ENCODE results near the gene EXOC4.
A peak's percentile ranks its signal among the peaks of the same experiment; 100 is the strongest.
"Not testable (repeated sequence)": the region's sequence is repeated elsewhere in the genome, so short reads cannot be mapped to it uniquely, and the experiment has no call there.

EXOC4 gene

DNA sequence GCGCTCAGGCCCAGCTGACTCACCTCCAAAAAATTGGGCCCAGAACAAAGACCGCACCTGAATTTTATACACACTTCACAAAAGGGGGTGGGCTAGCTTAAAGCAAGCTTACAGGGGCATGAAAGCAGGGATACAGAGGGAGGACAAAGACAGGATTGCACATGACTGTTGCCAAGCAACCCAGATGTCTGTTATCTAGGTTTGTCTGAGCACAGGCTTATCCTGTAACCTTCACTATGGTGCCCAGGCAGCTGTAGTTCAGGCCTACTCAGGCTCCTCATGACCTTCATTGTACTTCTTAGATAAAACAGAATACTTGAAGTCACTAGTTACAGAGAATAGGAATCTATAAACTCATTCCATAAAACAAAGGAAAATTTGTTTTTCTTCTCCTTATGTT is 824.7 kb downstream of the EXOC4 start:
- DNase-seq (ENCODE audit: low read depth), result not testable (repeated sequence)

DNA sequence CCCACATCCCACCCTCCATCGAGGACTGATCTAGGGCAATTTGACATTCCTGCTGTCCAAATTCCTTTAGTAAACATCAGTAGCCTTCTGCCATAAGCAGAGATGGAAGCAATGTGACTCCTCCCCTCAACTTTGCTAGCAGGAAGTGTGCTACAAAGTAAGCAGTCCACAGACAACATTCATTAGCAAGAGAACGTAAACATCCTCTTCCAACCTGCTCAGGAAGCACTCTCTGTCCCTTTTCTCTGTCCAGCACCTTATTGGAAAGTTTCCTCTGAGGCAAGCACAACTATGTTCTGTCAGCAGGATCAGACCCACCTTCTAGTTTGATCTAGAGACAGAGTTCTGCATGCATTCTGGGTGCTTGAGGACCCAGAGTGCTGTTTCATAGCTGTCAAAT is 826.1 kb downstream of the EXOC4 start:
- DNase-seq (ENCODE audit: low read depth), result no peak

- DNase-seq (ENCODE audit: low read depth), result no peak
Measured at GRCh38 chr7:134081695-134082094, 828.8 kb downstream of the EXOC4 start.

GRCh38 chr7:134083766-134084487 is 831.0 kb downstream of the EXOC4 start:
- peak; percentile 58 for DNase-seq (ENCODE audit: low read depth)

DNA sequence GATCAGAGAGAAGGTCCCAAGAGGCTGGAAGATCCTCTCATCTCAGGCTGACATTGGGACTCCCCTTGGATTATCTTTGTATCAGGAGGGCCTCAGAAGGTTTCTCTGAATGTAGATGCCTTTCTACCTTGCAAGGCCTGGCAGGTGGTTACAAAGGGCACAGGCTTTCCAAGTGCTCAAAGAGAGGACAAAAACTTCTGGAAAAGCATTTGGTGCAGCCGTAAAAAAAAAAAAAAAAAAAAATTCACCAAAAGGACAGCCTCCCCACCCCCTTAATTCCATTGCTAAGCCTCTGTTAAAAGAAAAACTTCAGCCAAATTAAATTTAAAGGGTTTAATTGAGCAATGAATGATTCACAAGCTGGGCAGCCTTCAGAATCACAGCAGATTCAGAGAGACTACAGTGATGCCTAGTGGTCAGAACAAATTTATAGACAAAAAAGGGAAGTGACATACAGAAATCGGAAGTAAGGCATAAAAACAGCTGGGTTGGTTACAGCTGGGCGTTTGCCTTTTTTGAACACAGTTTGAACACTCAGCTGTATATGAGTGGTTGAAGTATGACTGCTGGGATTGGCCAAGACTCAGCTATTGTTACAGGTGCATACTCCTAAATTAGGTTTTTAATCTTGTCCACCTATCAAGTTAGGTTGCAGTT is 831.7 kb downstream of the EXOC4 start:
- DNase-seq (ENCODE audit: low read depth), result no peak

GRCh38 chr7:134085311-134085710 is 832.4 kb downstream of the EXOC4 start:
- no peak for DNase-seq (ENCODE audit: low read depth)

DNA sequence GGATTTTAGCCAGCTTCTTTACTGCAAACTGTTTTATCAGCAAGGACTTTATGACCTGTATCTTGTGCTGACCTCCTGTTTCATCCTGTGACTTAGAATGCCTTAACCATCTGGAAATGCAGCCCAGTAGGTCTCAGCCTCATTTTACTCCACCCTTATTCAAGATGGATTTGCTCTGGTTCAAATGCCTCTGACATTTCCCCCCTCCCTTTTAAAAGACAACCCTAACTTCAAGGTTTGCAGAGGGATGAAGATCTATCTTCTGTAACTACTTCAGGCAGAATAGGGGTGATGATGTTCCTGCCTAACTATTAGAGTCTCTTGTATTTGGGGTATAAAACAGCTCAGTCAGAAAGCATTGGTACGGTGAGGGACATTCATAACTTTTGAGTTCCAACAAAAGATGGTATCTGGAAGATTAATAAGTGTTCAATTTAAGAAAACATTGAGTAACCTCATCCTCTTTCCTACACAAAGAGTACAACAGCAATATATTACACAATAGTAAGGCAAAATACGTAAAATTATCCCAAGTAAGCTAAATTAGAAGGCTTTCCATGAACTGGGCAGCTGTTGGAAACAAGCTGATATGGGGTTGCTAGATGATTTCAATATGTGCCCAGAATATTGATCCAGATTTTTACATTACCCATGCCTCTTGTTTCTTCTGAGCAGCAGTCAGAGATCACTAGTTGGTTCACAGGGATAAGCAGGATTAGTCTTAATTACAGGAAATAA is 834.3 kb downstream of the EXOC4 start:
- DNase-seq (ENCODE audit: low read depth), result no peak

GRCh38 chr7:134088199-134088598 is 835.3 kb downstream of the EXOC4 start:
- DNase-seq (ENCODE audit: low read depth), result no peak

GRCh38 chr7:134089446-134089845 is 836.6 kb downstream of the EXOC4 start:
- DNase-seq (ENCODE audit: low read depth), result peak; percentile 16

GRCh38 chr7:134098072-134098471 is 845.2 kb downstream of the EXOC4 start:
- DNase-seq (ENCODE audit: low read depth), result no peak

- no peak for DNase-seq (ENCODE audit: low read depth)
Measured at GRCh38 chr7:134101716-134102115, 848.8 kb downstream of the EXOC4 start.

- no peak for DNase-seq (ENCODE audit: low read depth)
Measured at GRCh38 chr7:134104166-134104565, 851.3 kb downstream of the EXOC4 start.

- no peak for DNase-seq (ENCODE audit: low read depth)
Measured at GRCh38 chr7:134105841-134106240, 853.0 kb downstream of the EXOC4 start.

DNA sequence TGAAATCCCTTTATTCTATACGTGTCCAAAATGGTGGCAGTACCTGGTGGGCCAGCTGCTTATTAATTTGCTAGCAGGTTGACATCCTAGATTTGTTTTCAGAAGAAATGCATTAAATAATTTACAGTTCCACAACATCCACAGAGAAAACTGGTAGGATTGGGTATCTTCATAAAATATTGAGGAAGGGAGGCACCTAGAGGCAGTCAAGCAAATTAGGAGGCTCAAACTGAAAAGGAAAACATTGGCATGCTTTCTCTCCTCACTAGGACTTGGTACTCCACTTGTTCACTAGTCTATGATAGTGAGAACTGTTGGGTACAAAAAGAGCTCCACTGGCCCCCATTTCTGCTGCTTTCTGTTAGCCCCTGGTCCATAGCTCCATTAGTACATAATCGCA is 855.9 kb downstream of the EXOC4 start:
- DNase-seq (ENCODE audit: low read depth), result no peak

- DNase-seq (ENCODE audit: low read depth), result no peak
Measured at GRCh38 chr7:134113655-134114054, 860.8 kb downstream of the EXOC4 start.

DNA sequence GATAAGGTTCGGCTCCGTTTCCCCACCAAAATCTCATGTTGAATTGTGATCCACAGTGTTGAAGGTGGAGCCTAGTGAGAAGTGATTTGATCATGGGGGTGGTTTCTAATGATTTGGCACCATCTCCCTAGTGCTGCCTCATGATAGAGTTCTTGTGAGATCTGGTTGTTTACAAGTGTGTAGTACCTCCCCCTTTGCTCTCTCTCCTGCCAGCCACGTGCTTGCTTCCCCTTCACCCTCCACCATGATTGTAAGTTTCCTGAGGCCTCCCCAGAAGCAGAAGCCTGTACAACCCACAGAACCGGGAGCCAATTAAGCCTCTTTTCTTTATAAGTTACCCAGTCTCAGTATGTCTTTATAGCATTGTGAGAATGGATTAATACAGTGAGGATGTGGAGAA is 862.1 kb downstream of the EXOC4 start:
- no peak for DNase-seq (ENCODE audit: low read depth)
